Skeletal muscle tissue (tissue), 4 donors: ENCODE results near the gene CRYBB1. TPM values are rescaled to one million over a fixed set of nuclear protein-coding genes. Genes with fewer than 3 reads are reported as not detected.

Source experiments
- H3K27ac ChIP-seq: one replicate; pipeline ENCODE4 v1.7.0; 2013; ENCODE audit warnings: mild to moderate bottlenecking, low read depth, low read length, inconsistent platforms
- H3K27me3 ChIP-seq, 3 donors: one replicate each; pipeline ENCODE4 v1.7.0; 2013; ENCODE audit warnings: low read length in 3 of 3; ENCODE audit not compliant: control insufficient read depth in 3 of 3, insufficient read depth in 3 of 3
- H3K36me3 ChIP-seq, 3 donors: one replicate each; pipeline ENCODE4 v1.7.0; 2013; ENCODE audit warnings: low read length in 3 of 3; ENCODE audit not compliant: control insufficient read depth in 3 of 3, insufficient read depth in 3 of 3
- H3K4me1 ChIP-seq, 3 donors: one replicate each; pipeline ENCODE4 v1.7.0; 2013; ENCODE audit warnings: low read length in 3 of 3, mild to moderate bottlenecking in 3 of 3; ENCODE audit not compliant: control insufficient read depth in 3 of 3, insufficient read depth in 3 of 3
- H3K4me3 ChIP-seq, 3 donors: one replicate each; pipeline ENCODE4 v1.7.0; 2013; ENCODE audit warnings: low read length in 3 of 3
- H3K9ac ChIP-seq, 3 donors: one replicate each; pipeline ENCODE4 v1.7.0; 2013; ENCODE audit warnings: low read length in 3 of 3, mild to moderate bottlenecking in 3 of 3, moderate library complexity in 2 of 3, low read depth in 1 of 3
- H3K9me3 ChIP-seq, 3 donors: one replicate each; pipeline ENCODE4 v1.7.0; 2013; ENCODE audit warnings: low read length in 3 of 3; ENCODE audit not compliant: control insufficient read depth in 3 of 3
- total RNA-seq: library from RNA; depleted of rRNA; stranded (reverse); fragments of >200 nt; gene quantifications from one replicate; pipeline ENCODE4 v1.2.3, GENCODE V29; 2014
- donor health status: Osteomylitis.

The CRYBB1 gene
- total RNA-seq, 1 donor from 2014 or later = 1.0 TPM

DNA sequence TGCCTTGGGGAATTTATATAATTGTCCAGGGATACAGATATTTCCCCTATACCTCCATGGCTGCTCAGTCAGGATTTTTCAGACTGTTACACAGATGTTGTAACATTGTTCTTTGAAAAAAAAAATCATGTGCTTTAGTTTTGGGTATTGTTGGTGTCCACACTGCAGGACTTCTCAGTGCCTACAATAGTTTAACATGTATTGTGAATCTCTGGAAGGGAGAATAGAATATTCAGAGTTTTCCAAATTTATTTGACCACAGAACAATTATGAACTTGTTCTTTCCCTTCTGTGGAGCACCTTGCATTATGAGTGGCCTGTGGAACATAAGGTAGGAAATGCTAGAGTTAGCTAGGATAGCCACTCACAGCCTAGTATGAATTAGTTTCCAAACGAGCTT, 18.5 kb upstream of the CRYBB1 start:
- Histone ChIP-seq H3K9me3 (no peaks in the 10 kb centered on the region), H3K4me3 (no peak overlapping the region), H3K27ac (no peak overlapping the region), H3K4me1 (no peaks in the 10 kb centered on the region), H3K36me3 (no peaks in the 10 kb centered on the region), H3K27me3 (peaks cover 0 to 6% (median 4%) of the 10 kb centered on the region in 3 donors), H3K9ac (no peak overlapping the region)

DNA sequence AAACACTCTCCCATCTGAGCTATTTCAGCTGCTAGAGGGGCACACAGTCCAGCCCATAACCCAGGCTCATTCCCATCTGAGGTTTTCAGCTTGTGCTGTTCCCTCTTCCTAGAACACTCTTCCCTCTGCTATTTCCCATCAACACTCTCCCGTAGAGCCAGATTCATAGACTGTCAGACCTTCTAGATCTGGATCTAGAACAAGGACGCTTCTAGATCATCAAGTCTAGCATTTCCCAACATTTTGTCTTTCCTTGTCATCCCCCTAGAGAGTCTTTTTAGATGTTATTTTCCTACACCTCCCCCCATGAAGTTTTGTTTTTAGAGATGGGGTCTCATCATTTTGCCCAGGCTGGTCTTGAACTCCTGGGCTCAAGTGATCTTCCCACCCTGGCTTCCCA, 17.3 kb upstream of the CRYBB1 start:
- Histone ChIP-seq H3K9me3 (no peaks in the 10 kb centered on the region), H3K9ac (no peak overlapping the region), H3K36me3 (no peaks in the 10 kb centered on the region), H3K27me3 (peaks cover 0 to 6% (median 4%) of the 10 kb centered on the region in 3 donors), H3K4me1 (no peaks in the 10 kb centered on the region), H3K4me3 (no peak overlapping the region), H3K27ac (no peak overlapping the region)

- H3K27me3 ChIP-seq = peaks cover 0 to 6% (median 4%) of the 10 kb centered on the region in 3 donors
- H3K27ac ChIP-seq = no peak overlapping the region
- no peaks in the 10 kb centered on the region for H3K36me3 ChIP-seq
- H3K4me1 ChIP-seq = no peaks in the 10 kb centered on the region
- no peak overlapping the region for H3K9ac ChIP-seq
- no peak overlapping the region for H3K4me3 ChIP-seq
- no peaks in the 10 kb centered on the region for H3K9me3 ChIP-seq
Observed at GRCh38 chr22:26634189-26634588, 16.4 kb upstream of the CRYBB1 start.

- Histone ChIP-seq H3K27ac (no peak overlapping the region), H3K4me1 (no peaks in the 10 kb centered on the region), H3K27me3 (no peaks in the 10 kb centered on the region), H3K9me3 (no peaks in the 10 kb centered on the region), H3K36me3 (no peaks in the 10 kb centered on the region), H3K9ac (no peak overlapping the region), H3K4me3 (no peak overlapping the region)
Observed at GRCh38 chr22:26632422-26633155, 14.8 kb upstream of the CRYBB1 start.

DNA sequence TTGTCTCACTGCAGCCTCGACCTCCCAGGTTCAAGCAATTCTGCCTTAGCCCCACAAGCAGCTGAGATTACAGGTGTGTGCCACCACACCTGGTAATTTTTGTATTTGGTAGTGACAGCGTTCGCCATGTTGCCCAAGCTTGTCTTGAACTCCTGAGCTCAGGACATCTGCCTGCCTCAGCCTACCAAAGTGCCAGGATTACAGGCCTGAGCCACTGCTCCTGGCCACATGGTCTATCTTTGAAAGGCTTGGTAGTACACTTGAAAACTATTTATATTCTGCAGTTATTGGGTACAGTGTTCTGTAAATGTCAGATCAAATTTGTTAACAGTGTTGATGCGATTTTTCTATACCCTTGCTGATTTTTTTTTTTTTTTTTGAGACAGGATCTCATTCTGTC, 13.5 kb upstream of the CRYBB1 start:
- Histone ChIP-seq H3K9ac (no peak overlapping the region), H3K27ac (no peak overlapping the region), H3K9me3 (no peaks in the 10 kb centered on the region), H3K36me3 (no peaks in the 10 kb centered on the region), H3K27me3 (no peaks in the 10 kb centered on the region), H3K4me3 (no peak overlapping the region), H3K4me1 (no peaks in the 10 kb centered on the region)

DNA sequence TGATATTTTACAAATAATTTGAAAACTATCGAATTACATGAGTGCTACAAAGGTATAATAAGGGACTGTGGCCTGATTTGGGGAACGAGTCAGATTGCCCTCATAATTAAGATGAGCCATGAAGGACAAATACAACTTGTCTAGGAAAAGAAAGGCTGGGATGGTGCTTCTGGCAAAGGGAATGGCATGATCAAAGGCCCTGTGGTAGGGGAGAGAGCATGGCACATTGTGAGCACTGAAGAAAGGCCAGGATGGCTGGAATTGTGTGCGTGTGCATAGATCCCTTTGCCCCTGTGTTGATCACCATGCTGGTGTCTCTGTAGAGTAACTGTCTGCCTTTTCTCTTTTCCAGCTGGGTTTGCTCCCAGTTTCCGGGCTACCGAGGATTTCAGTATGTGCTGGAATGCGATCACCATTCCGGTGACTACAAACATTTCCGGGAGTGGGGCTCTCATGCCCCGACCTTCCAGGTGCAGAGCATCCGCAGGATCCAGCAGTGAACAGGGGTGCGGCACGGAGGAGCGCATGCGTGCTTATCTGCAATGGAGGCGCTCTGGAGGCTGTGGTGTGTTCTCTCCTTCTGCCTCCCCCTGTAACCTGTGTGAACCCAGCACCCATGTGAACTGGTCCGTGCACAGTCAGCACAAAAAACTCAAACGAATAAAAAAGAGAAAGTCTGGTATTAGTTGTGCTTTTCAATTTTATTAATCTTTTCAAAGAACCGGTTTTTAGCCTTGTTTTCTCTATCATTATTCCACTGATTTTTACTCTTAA, 12.3 kb upstream of the CRYBB1 start:
- H3K4me1 ChIP-seq = no peaks in the 10 kb centered on the region

DNA sequence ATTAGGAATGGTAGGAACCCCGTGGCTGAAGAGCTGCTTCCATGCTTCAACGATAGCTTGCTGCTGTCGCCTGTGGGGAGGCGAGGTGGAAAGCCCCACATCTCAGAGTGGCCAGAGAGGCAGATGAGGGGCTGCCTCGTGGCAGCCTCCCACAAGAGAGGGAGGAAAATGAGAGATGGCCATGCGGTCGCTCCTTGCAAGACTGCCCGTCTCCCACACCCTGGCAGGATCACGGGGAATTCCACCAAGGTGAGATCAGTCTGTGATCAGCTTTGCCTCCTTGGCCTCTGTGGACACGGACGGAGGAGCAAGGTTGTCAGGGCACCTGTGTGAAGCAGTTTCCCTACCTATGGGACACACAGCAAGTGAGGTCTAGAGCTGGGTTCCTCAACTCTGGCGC, 7.0 kb upstream of the CRYBB1 start:
- Histone ChIP-seq H3K27me3 (no peaks in the 10 kb centered on the region), H3K27ac (no peak overlapping the region), H3K9ac (no peak overlapping the region), H3K4me3 (no peak overlapping the region), H3K4me1 (no peaks in the 10 kb centered on the region), H3K36me3 (no peaks in the 10 kb centered on the region), H3K9me3 (no peaks in the 10 kb centered on the region)

More for the DNA sequence above, 12.3 kb upstream of the CRYBB1 start:
- Histone ChIP-seq H3K4me3 (no peak overlapping the region), H3K27ac (no peak overlapping the region), H3K27me3 (no peaks in the 10 kb centered on the region), H3K9me3 (no peaks in the 10 kb centered on the region), H3K36me3 (no peaks in the 10 kb centered on the region), H3K9ac (no peak overlapping the region)

DNA sequence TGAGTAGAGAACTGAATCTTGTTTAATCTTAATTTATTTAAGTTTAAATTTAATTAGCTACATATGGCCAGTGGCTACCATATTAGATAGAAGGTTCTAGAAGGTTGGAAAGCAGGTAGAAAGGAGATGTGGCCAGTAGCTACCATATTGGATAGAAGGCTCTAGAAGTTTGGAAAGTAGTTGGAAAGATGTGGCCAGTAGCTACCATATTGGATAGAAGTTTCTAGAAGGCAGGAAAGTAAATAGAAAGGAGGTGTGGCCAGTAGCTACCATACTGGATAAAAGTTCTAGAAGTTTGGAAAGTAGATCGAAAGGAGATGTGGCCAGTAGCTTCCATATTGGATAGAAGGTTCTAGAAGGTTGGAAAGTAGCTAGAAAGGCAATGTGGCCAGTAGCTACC, 6.2 kb upstream of the CRYBB1 start:
- H3K4me3 ChIP-seq = no peak overlapping the region
- H3K9ac ChIP-seq = no peak overlapping the region
- no peak overlapping the region for H3K27ac ChIP-seq
- no peaks in the 10 kb centered on the region for H3K36me3 ChIP-seq
- no peaks in the 10 kb centered on the region for H3K9me3 ChIP-seq
- H3K27me3 ChIP-seq = no peaks in the 10 kb centered on the region
- peaks cover 0 to 5% (median 2%) of the 10 kb centered on the region in 3 donors for H3K4me1 ChIP-seq

- H3K27ac ChIP-seq = no peak within 1 kb of the TSS
Observed at GRCh38 chr22:26621663-26622062, 3.8 kb upstream of the CRYBB1 start, which contains the start of gene CRYBA4. CRYBA4 (plus strand) TSS chr22:26621963; CDS start chr22:26622597, 634 bp downstream.

DNA sequence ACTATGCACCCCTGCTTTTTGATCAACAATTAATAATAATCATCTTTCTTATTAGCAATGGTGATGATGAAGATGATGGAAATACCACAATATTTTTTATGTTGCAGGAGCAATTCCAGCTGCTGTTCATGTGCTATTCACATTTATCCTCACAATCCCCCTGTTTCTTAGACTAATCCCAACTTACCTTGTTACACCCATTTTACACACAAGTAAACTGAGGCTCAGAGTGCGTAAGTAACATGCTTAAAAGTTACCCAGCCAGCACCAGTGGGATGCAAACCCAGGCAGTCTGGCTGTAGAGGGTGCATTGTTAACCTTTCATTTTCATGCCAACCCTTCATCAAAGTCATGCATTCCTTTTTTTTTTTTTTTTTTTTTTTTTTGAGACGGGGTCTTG, 2.4 kb upstream of the CRYBB1 start:
- Histone ChIP-seq H3K9ac (no peak overlapping the region), H3K27ac (no peak overlapping the region), H3K4me3 (no peak overlapping the region), H3K4me1 (peaks cover 2 to 5% (median 3%) of the 10 kb centered on the region in 3 donors), H3K27me3 (peaks cover 0 to 7% (median 0%) of the 10 kb centered on the region in 3 donors), H3K9me3 (no peaks in the 10 kb centered on the region), H3K36me3 (no peaks in the 10 kb centered on the region)

More at GRCh38 chr22:26621663-26622062, 3.8 kb upstream of the CRYBB1 start, which contains the start of gene CRYBA4:
- no peak within 1 kb of the TSS for H3K4me3 ChIP-seq
- H3K4me1 ChIP-seq = peaks cover 2 to 5% (median 3%) of the 10 kb centered on the region in 3 donors
- no peak within 1 kb of the TSS for H3K9ac ChIP-seq
- H3K27me3 ChIP-seq = no peaks in the 10 kb centered on the region
- H3K36me3 ChIP-seq = no peaks in the 10 kb centered on the region
- H3K9me3 ChIP-seq = no peaks in the 10 kb centered on the region
